ENCODE data around the gene ATP5PO. TPM values are rescaled to one million over a fixed set of nuclear protein-coding genes. Genes with fewer than 3 reads are reported as not detected.
"Not testable (repeated sequence)": the region's sequence is repeated elsewhere in the genome, so short reads cannot be mapped to it uniquely, and the experiment has no call there.

ATP5PO gene
- total RNA-seq, 1 donor from 2014 or later: 100 TPM

GRCh38 chr21:33865996-33866575 lies 49.5 kb downstream of the ATP5PO start:
- no peaks in the 10 kb centered on the region for H3K27me3 ChIP-seq (ENCODE audit: low read depth)
- H3K9me3 ChIP-seq: no peaks in the 10 kb centered on the region
- intact Hi-C loops (cut with DNase I): no loop called here
- ATAC-seq (no peak), DNase-seq (no peak)
- TF ChIP-seq CTCF (IDR thresholded peaks at IDR 0.05): no peak
- no peak overlapping the region for H3K27ac ChIP-seq
- no peak overlapping the region for H3K4me3 ChIP-seq
- H3K4me1 ChIP-seq: no peaks in the 10 kb centered on the region
- H3K36me3 ChIP-seq: no peaks in the 10 kb centered on the region

GRCh38 chr21:33865176-33865575 lies 50.4 kb downstream of the ATP5PO start:
- DNase-seq: no peak
- H3K36me3 ChIP-seq: no peaks in the 10 kb centered on the region
- no peaks in the 10 kb centered on the region for H3K27me3 ChIP-seq (ENCODE audit: low read depth)
- no peak for TF ChIP-seq CTCF (IDR thresholded peaks at IDR 0.05)
- H3K9me3 ChIP-seq: no peaks in the 10 kb centered on the region
- no peak overlapping the region for H3K4me3 ChIP-seq
- no peaks in the 10 kb centered on the region for H3K4me1 ChIP-seq
- intact Hi-C loops (cut with DNase I): no loop called here
- no peak overlapping the region for H3K27ac ChIP-seq
- ATAC-seq: no peak

GRCh38 chr21:33864150-33864549 lies 51.5 kb downstream of the ATP5PO start:
- TF ChIP-seq CTCF (IDR thresholded peaks at IDR 0.05): no peak
- H3K27ac ChIP-seq: no peak overlapping the region
- H3K36me3 ChIP-seq: no peaks in the 10 kb centered on the region
- H3K27me3 ChIP-seq (ENCODE audit: low read depth): no peaks in the 10 kb centered on the region
- ATAC-seq (no peak), DNase-seq (no peak)
- intact Hi-C loops (cut with DNase I): no loop called here
- no peaks in the 10 kb centered on the region for H3K9me3 ChIP-seq
- no peaks in the 10 kb centered on the region for H3K4me1 ChIP-seq
- no peak overlapping the region for H3K4me3 ChIP-seq

GRCh38 chr21:33863191-33863590 lies 52.4 kb downstream of the ATP5PO start:
- H3K27ac ChIP-seq; H3K36me3 ChIP-seq; H3K4me3 ChIP-seq; H3K9me3 ChIP-seq; intact Hi-C loops (cut with DNase I); H3K27me3 ChIP-seq (ENCODE audit: low read depth); DNase-seq; H3K4me1 ChIP-seq; ATAC-seq: not testable (repeated sequence)

- no peaks in the 10 kb centered on the region for H3K9me3 ChIP-seq
- no peak overlapping the region for H3K27ac ChIP-seq
- H3K4me1 ChIP-seq: no peaks in the 10 kb centered on the region
- no peak for DNase-seq
- no peaks in the 10 kb centered on the region for H3K36me3 ChIP-seq
- no peak overlapping the region for H3K4me3 ChIP-seq
- H3K27me3 ChIP-seq (ENCODE audit: low read depth): no peaks in the 10 kb centered on the region
- no peak for ATAC-seq
- intact Hi-C loops (cut with DNase I): no loop called here
- no peak for TF ChIP-seq CTCF (IDR thresholded peaks at IDR 0.05)
Observed at GRCh38 chr21:33861125-33861524, 54.5 kb downstream of the ATP5PO start.

- no peak overlapping the region for H3K4me3 ChIP-seq
- no peak for TF ChIP-seq CTCF (IDR thresholded peaks at IDR 0.05)
- no peak overlapping the region for H3K27ac ChIP-seq
- H3K27me3 ChIP-seq (ENCODE audit: low read depth): no peaks in the 10 kb centered on the region
- no peaks in the 10 kb centered on the region for H3K9me3 ChIP-seq
- ATAC-seq (no peak), DNase-seq (no peak)
- no peaks in the 10 kb centered on the region for H3K4me1 ChIP-seq
- intact Hi-C loops (cut with DNase I): no loop called here
- no peaks in the 10 kb centered on the region for H3K36me3 ChIP-seq
Observed at GRCh38 chr21:33860332-33860879, 55.2 kb downstream of the ATP5PO start.

Data from lower lobe of right lung (tissue), 2 donors.